OCI-LY1 (cell line): ENCODE data around the gene ODAD2.
"Not testable (repeated sequence)": the region's sequence is repeated elsewhere in the genome, so short reads cannot be mapped to it uniquely, and the experiment has no call there.

Experiments
- EZH2 ChIP-seq: fragments of 200-600 bp; sonication (generic), shearing (Covaris generic); IDR thresholded peaks from 2 replicates; pipeline ENCODE4 v1.8.0; 2017; ENCODE audit warnings: borderline replicate concordance, mixed run types, mild to moderate bottlenecking, antibody characterized with exemption, low read length, moderate library complexity, mixed read lengths
- TF ChIP-seq, protein P1 (sequence below): fragments of 200-600 bp; sonication (generic), shearing (Covaris generic); IDR thresholded peaks from 2 replicates; pipeline ENCODE4 v1.5.1; 2017; ENCODE audit warnings: mild to moderate bottlenecking, antibody characterized with exemption, low read length, moderate library complexity, mixed read lengths

DNA sequence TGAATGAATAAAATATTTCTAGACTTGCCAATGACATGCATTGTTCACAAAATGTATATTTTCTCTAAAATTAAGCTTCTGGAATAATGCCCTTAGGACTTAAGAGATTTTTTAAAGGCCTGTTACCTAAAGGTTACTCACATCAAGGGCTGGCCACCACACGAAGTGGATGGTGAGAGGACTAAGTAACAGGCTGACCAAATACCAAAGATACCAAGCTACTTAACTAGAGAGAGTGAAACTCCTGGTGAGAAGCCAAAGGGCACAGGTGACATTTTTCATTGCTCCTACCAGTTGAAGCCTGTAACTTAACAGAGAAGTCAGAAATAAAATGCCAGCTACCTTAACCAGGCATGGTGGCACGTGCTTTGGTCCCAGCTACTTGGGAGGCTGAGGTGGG, 9.5 kb downstream of the ODAD2 start:
- TF ChIP-seq, protein P1, sequence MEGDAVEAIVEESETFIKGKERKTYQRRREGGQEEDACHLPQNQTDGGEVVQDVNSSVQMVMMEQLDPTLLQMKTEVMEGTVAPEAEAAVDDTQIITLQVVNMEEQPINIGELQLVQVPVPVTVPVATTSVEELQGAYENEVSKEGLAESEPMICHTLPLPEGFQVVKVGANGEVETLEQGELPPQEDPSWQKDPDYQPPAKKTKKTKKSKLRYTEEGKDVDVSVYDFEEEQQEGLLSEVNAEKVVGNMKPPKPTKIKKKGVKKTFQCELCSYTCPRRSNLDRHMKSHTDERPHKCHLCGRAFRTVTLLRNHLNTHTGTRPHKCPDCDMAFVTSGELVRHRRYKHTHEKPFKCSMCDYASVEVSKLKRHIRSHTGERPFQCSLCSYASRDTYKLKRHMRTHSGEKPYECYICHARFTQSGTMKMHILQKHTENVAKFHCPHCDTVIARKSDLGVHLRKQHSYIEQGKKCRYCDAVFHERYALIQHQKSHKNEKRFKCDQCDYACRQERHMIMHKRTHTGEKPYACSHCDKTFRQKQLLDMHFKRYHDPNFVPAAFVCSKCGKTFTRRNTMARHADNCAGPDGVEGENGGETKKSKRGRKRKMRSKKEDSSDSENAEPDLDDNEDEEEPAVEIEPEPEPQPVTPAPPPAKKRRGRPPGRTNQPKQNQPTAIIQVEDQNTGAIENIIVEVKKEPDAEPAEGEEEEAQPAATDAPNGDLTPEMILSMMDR = not testable (repeated sequence)
- TF ChIP-seq EZH2 = not testable (repeated sequence)
